PC-3 (cell line): ENCODE results near the gene PAF1. TPM values are rescaled to one million over a fixed set of nuclear protein-coding genes. Genes with fewer than 3 reads are reported as not detected.

ENCODE experiments used
- ATAC-seq: fragments of 200-7000 bp; cut with Tn5 transposase; 2 replicates; pipeline ENCODE4 v1.9.1; 2020; ENCODE audit warnings: mild to moderate bottlenecking, moderate library complexity
- BruUV-seq: library from RNA; stranded (reverse); fragments of 400-500 nt; replicated peaks from 2 replicates; lab custom pipeline; 2021; lab: Mats Ljungman, UMichigan
- CTCF ChIA-PET: fragments of 300-600 bp; sonication (Branson Sonifier 250); formaldehyde crosslinking; loops from one replicate; lab custom pipeline; 2022; ENCODE audit warnings: antibody characterized with exemption; lab: Charles Lee
- POLR2A ChIA-PET: fragments of 300-600 bp; sonication (Branson Sonifier 250); formaldehyde crosslinking; loops from one replicate; lab custom pipeline; 2022; ENCODE audit warnings: antibody characterized with exemption; ENCODE audit not compliant: unreplicated experiment; lab: Charles Lee
- DNase-seq: peaks from one replicate; pipeline ENCODE4 v3.0.0-alpha.2; 2015
- H2AFZ ChIP-seq: fragments of 300-600 bp; sonication (generic); 2 replicates; pipeline ENCODE4 v1.6.0; 2016; ENCODE audit warnings: antibody characterized with exemption, low read length
- H3F3A ChIP-seq: fragments of 300-600 bp; sonication (generic); one replicate; pipeline ENCODE4 v1.6.0; 2017; ENCODE audit warnings: antibody characterized with exemption, low read length, control low read depth, mild to moderate bottlenecking; ENCODE audit not compliant: unreplicated experiment
- H3K27ac ChIP-seq: fragments of 300-600 bp; sonication (generic); 2 replicates; pipeline ENCODE4 v1.5.1; 2016; ENCODE audit warnings: mild to moderate bottlenecking, low read length
- H3K27me3 ChIP-seq: fragments of 300-600 bp; sonication (generic); 2 replicates; pipeline ENCODE4 v1.6.1; 2016; ENCODE audit warnings: low read length, mixed read lengths
- H3K36me3 ChIP-seq: fragments of 300-600 bp; sonication (generic); 2 replicates; pipeline ENCODE4 v1.6.1; 2016; ENCODE audit warnings: low read depth, mixed run types, low read length, mixed read lengths
- H3K4me1 ChIP-seq: fragments of 300-600 bp; sonication (generic); 2 replicates; pipeline ENCODE4 v1.5.1; 2016; ENCODE audit warnings: low read length; ENCODE audit not compliant: insufficient read depth
- H3K4me2 ChIP-seq: fragments of 300-600 bp; sonication (generic); 2 replicates; pipeline ENCODE4 v1.6.0; 2016; ENCODE audit warnings: low read length
- H3K4me3 ChIP-seq: fragments of 300-600 bp; sonication (generic); 2 replicates; pipeline ENCODE4 v1.5.1; 2016; ENCODE audit warnings: mild to moderate bottlenecking, low read length, mixed read lengths
- H3K79me2 ChIP-seq: fragments of 300-600 bp; sonication (generic); 2 replicates; pipeline ENCODE4 v1.6.1; 2017; ENCODE audit warnings: low read length, mixed read lengths
- H3K9ac ChIP-seq: fragments of 300-600 bp; sonication (generic); 2 replicates; pipeline ENCODE4 v1.6.0; 2016; ENCODE audit warnings: mild to moderate bottlenecking, low read length
- H3K9me2 ChIP-seq: fragments of 300-600 bp; sonication (generic); replicated peaks from 2 replicates; pipeline ENCODE4 v1.6.1; 2016; ENCODE audit warnings: mixed run types, low read length, mixed read lengths
- H3K9me3 ChIP-seq: fragments of 300-600 bp; sonication (generic); 2 replicates; pipeline ENCODE4 v1.6.1; 2016; ENCODE audit warnings: low read length, mixed read lengths
- H4K20me1 ChIP-seq: fragments of 300-600 bp; sonication (generic); 2 replicates; pipeline ENCODE4 v1.6.1; 2016; ENCODE audit warnings: low read length, mixed read lengths
- CTCF ChIP-seq: fragments of 300-600 bp; sonication (generic); conservative IDR thresholded peaks from 2 replicates; pipeline ENCODE4 v1.5.1; 2017; ENCODE audit warnings: antibody characterized with exemption, low read depth, mild to moderate bottlenecking, low read length
- EZH2 ChIP-seq: fragments of 300-600 bp; sonication (generic); IDR thresholded peaks from one replicate; pipeline ENCODE4 v1.6.1; 2017; ENCODE audit warnings: antibody characterized with exemption, mild to moderate bottlenecking, low read length; ENCODE audit not compliant: unreplicated experiment
- EZH2phosphoT487 ChIP-seq: fragments of 300-600 bp; sonication (generic); IDR thresholded peaks from 2 replicates; pipeline ENCODE4 v1.6.1; 2018; ENCODE audit warnings: mild to moderate bottlenecking, antibody characterized with exemption, low read length, borderline replicate concordance
- intact Hi-C: fragments of 100-400 bp; cut with micrococcal nuclease; formaldehyde crosslinking; loops from 2 replicates; pipeline ENCODE4 v1.9.0; 2023
- total RNA-seq: library from RNA; depleted of rRNA; stranded (reverse); fragments of >200 nt; gene quantifications from 2 replicates; pipeline ENCODE4 v1.2.3, GENCODE V29; 2014

The PAF1 gene
- total RNA-seq, 1 experiment from 2014 or later: 50.7 TPM

- BruUV-seq: no TSS peak
- H2AFZ ChIP-seq: no peak overlapping the region
- no peaks in the 10 kb centered on the region for H3K9me2 ChIP-seq
- intact Hi-C loops: no loop called here
- H3K36me3 ChIP-seq: no peaks in the 10 kb centered on the region; the same call in 1 of the 2 replicates
- DNase-seq: no peak
- CTCF ChIA-PET: no interaction called here
- no peak overlapping the region for H3K4me2 ChIP-seq
- POLR2A ChIA-PET: no interaction called here
- no peaks in the 10 kb centered on the region for H3F3A ChIP-seq
- no peak overlapping the region for H3K4me3 ChIP-seq
- ATAC-seq: no peak
- H3K9ac ChIP-seq: no peak overlapping the region
- H3K9me3 ChIP-seq: no peaks in the 10 kb centered on the region
- H3K27me3 ChIP-seq: no peaks in the 10 kb centered on the region
- no peak for TF ChIP-seq CTCF
- no peak for TF ChIP-seq EZH2phosphoT487
- no peak for TF ChIP-seq EZH2
- H3K4me1 ChIP-seq: no peaks in the 10 kb centered on the region
- no peaks in the 10 kb centered on the region for H3K79me2 ChIP-seq
- H4K20me1 ChIP-seq: no peaks in the 10 kb centered on the region
- H3K27ac ChIP-seq: no peak overlapping the region
Measured at GRCh38 chr19:39381910-39382611, 8.8 kb downstream of the PAF1 start.

- H2AFZ ChIP-seq: no peak overlapping the region
- intact Hi-C loops: no loop called here
Measured at GRCh38 chr19:39380521-39381502, 10.1 kb downstream of the PAF1 start.

More at GRCh38 chr19:39380521-39381502, 10.1 kb downstream of the PAF1 start:
- Histone ChIP-seq H3K79me2 (no peaks in the 10 kb centered on the region), H3K4me1 (no peaks in the 10 kb centered on the region), H3K4me3 (no peak overlapping the region), H3K9ac (no peak overlapping the region), H3K4me2 (no peak overlapping the region), H4K20me1 (no peaks in the 10 kb centered on the region), H3K27me3 (no peaks in the 10 kb centered on the region), H3K9me3 (no peaks in the 10 kb centered on the region), H3K9me2 (no peaks in the 10 kb centered on the region), H3K36me3 (no peaks in the 10 kb centered on the region; the same call in 1 of the 2 replicates), H3K27ac (no peak overlapping the region), H3F3A (no peaks in the 10 kb centered on the region)
- ChIA-PET POLR2A (no interaction called here), CTCF (no interaction called here)
- BruUV-seq: no TSS peak
- ATAC-seq (no peak), DNase-seq (no peak)
- TF ChIP-seq EZH2 (no peak), CTCF (no peak), EZH2phosphoT487 (no peak)
